ENCODE results near the gene CATSPERB.
"Not testable (repeated sequence)": the region's sequence is repeated elsewhere in the genome, so short reads cannot be mapped to it uniquely, and the experiment has no call there.

CATSPERB gene

GRCh38 chr14:91731986-91732385 lies at the start of gene CATSPERB:
CATSPERB (minus strand) TSS chr14:91732086; CDS start chr14:91729479, 2,607 bp downstream.
- no peak for DNase-seq (ENCODE audit: low read depth)

GRCh38 chr14:91780452-91780851 lies 48.6 kb upstream of the CATSPERB start:
- no peak for DNase-seq (ENCODE audit: low read depth)

GRCh38 chr14:91778217-91778616 lies 46.3 kb upstream of the CATSPERB start:
- DNase-seq (ENCODE audit: low read depth), result no peak

- no peak for DNase-seq (ENCODE audit: low read depth)
Measured at GRCh38 chr14:91774140-91775096, 42.5 kb upstream of the CATSPERB start.

- DNase-seq (ENCODE audit: low read depth), result no peak
Measured at GRCh38 chr14:91770185-91770584, 38.3 kb upstream of the CATSPERB start.

GRCh38 chr14:91755570-91756295 lies 23.8 kb upstream of the CATSPERB start:
- DNase-seq (ENCODE audit: low read depth), result no peak

- no peak for DNase-seq (ENCODE audit: low read depth)
Measured at GRCh38 chr14:91754819-91755218, 22.9 kb upstream of the CATSPERB start.

GRCh38 chr14:91754185-91754584 lies 22.3 kb upstream of the CATSPERB start:
- DNase-seq (ENCODE audit: low read depth), result no peak

- no peak for DNase-seq (ENCODE audit: low read depth)
Measured at GRCh38 chr14:91753501-91754128, 21.7 kb upstream of the CATSPERB start.

GRCh38 chr14:91752961-91753360 lies 21.1 kb upstream of the CATSPERB start:
- DNase-seq (ENCODE audit: low read depth), result no peak

GRCh38 chr14:91751719-91752118 lies 19.8 kb upstream of the CATSPERB start:
- no peak for DNase-seq (ENCODE audit: low read depth)

GRCh38 chr14:91750634-91751198 lies 18.8 kb upstream of the CATSPERB start:
- DNase-seq (ENCODE audit: low read depth), result no peak

GRCh38 chr14:91749868-91750267 lies 18.0 kb upstream of the CATSPERB start:
- no peak for DNase-seq (ENCODE audit: low read depth)

GRCh38 chr14:91748049-91748448 lies 16.2 kb upstream of the CATSPERB start:
- DNase-seq (ENCODE audit: low read depth), result no peak

GRCh38 chr14:91745344-91745743 lies 13.5 kb upstream of the CATSPERB start:
- no peak for DNase-seq (ENCODE audit: low read depth)

- DNase-seq (ENCODE audit: low read depth), result no peak
Measured at GRCh38 chr14:91744068-91744480, 12.2 kb upstream of the CATSPERB start.

GRCh38 chr14:91743305-91743653 lies 11.4 kb upstream of the CATSPERB start:
- no peak for DNase-seq (ENCODE audit: low read depth)

GRCh38 chr14:91742621-91743304 lies 10.9 kb upstream of the CATSPERB start:
- DNase-seq (ENCODE audit: low read depth), result no peak

- DNase-seq (ENCODE audit: low read depth), result not testable (repeated sequence)
Measured at GRCh38 chr14:91739867-91740266, 8.0 kb upstream of the CATSPERB start.

GRCh38 chr14:91737619-91738018 lies 5.7 kb upstream of the CATSPERB start:
- no peak for DNase-seq (ENCODE audit: low read depth)

- DNase-seq (ENCODE audit: low read depth), result no peak
Measured at GRCh38 chr14:91732859-91733477, 1.1 kb upstream of the CATSPERB start.
